Left lung (tissue), 10 donors: Measurements from ENCODE around the gene COQ4. TPM values are rescaled to one million over a fixed set of nuclear protein-coding genes. Genes with fewer than 3 reads are reported as not detected.
"Not testable (repeated sequence)": the region's sequence is repeated elsewhere in the genome, so short reads cannot be mapped to it uniquely, and the experiment has no call there.

ENCODE experiments used
- ATAC-seq: fragments of 200-7000 bp; cut with Tn5 transposase; one replicate; pipeline ENCODE4 v1.9.1; 2020; ENCODE audit warnings: moderate library complexity
- DNase-seq, 4 donors: peaks; one replicate each; pipeline ENCODE4 v3.0.0-alpha.2; 2013 to 2020
- H3K27ac ChIP-seq, 2 donors: fragments of 200-600 bp; sonication (generic) in 1 of 2; one replicate each; pipeline versions ENCODE4 v1.5.0 to v1.8.0; 2020 to 2021
- H3K27me3 ChIP-seq, 2 donors: fragments of 200-600 bp; sonication (generic) in 1 of 2; one replicate each; pipeline versions ENCODE4 v1.5.0 to v1.8.0; 2020 to 2021
- H3K36me3 ChIP-seq, 2 donors: fragments of 200-600 bp; sonication (generic) in 1 of 2; one replicate each; pipeline versions ENCODE4 v1.5.0 to v1.8.0; 2020 to 2021
- H3K4me1 ChIP-seq, 2 donors: fragments of 200-600 bp; one replicate each; pipeline ENCODE4 v1.8.0; 2021
- H3K4me3 ChIP-seq, 2 donors: fragments of 200-600 bp; sonication (generic) in 1 of 2; one replicate each; pipeline versions ENCODE4 v1.5.0 to v1.8.0; 2020 to 2021; ENCODE audit warnings: mild to moderate bottlenecking in 1 of 2
- H3K9me3 ChIP-seq, 2 donors: fragments of 200-600 bp; sonication (generic) in 1 of 2; one replicate each; pipeline versions ENCODE4 v1.5.0 to v1.8.0; 2020 to 2021
- CTCF ChIP-seq, 2 donors: fragments of 200-600 bp; sonication (generic) in 1 of 2; IDR thresholded peaks; one replicate each; pipeline versions ENCODE4 v1.5.0 to v1.8.0; 2021; ENCODE audit warnings: antibody characterized with exemption in 2 of 2
- intact Hi-C, 2 donors: fragments of 100-400 bp; cut with DNase I; formaldehyde crosslinking; loops; one replicate each; pipeline versions ENCODE4 v1.11.2 to v1.14.2; 2022
- polyA plus RNA-seq, 6 donors: library from polyadenylated mRNA; unstranded; fragments of 120-200 nt; gene quantifications; one replicate each; pipeline ENCODE4 v1.2.1, GENCODE V29; 2013; ENCODE audit not compliant: insufficient read length in 6 of 6
- total RNA-seq, 2 donors: library from RNA; stranded (reverse); fragmentation: NEBNext Ultra II Directional; extraction: Animal tissue kit (Norgen Biotek cat#: 25700); gene quantifications; one replicate each; pipeline ENCODE4 v1.2.1, GENCODE V29; 2021
- donor health status: DM: no; HTN: yes; CAD: no.
- donor health status: DM: no; HTN: no; CAD: no.

Gene COQ4
- total and polyA plus RNA-seq, 8 donors = 35.5 to 77.1 (median 61.4) TPM

- H3K4me1 ChIP-seq = peaks cover 0 to 10% of the 10 kb centered on the region in 2 donors
- ATAC-seq = no peak
- no peak for TF ChIP-seq CTCF (IDR thresholded peaks at IDR 0.05)
- no peaks in the 10 kb centered on the region for H3K9me3 ChIP-seq
- DNase-seq = no peak
- peaks cover 0 to 23% of the 10 kb centered on the region in 2 donors for H3K36me3 ChIP-seq
- H3K27ac ChIP-seq = no peak overlapping the region
- H3K27me3 ChIP-seq = no peaks in the 10 kb centered on the region
- intact Hi-C loops = no loop called here
- H3K4me3 ChIP-seq = no peak overlapping the region
Observed at GRCh38 chr9:128335914-128336313, 13.3 kb downstream of the COQ4 start.

- no peak for TF ChIP-seq CTCF (IDR thresholded peaks at IDR 0.05)
Observed at GRCh38 chr9:128337936-128338335, 15.3 kb downstream of the COQ4 start.

GRCh38 chr9:128338852-128339614 lies 16.4 kb downstream of the COQ4 start:
- ATAC-seq, H3K27me3 ChIP-seq, H3K4me3 ChIP-seq, H3K9me3 ChIP-seq, intact Hi-C loops, DNase-seq: not testable (repeated sequence)
- H3K4me1 ChIP-seq = peaks cover 8 to 21% of the 10 kb centered on the region in 2 donors
- H3K36me3 ChIP-seq = peaks cover 0 to 16% of the 10 kb centered on the region in 2 donors
- H3K27ac ChIP-seq = peak overlapping the region in 1 of 2 donors; percentile 85

More at GRCh38 chr9:128337936-128338335, 15.3 kb downstream of the COQ4 start:
- peaks cover 8 to 21% of the 10 kb centered on the region in 2 donors for H3K4me1 ChIP-seq
- no peaks in the 10 kb centered on the region for H3K27me3 ChIP-seq
- DNase-seq (no peak), ATAC-seq (no peak)
- intact Hi-C loops = no loop called here
- no peak overlapping the region for H3K27ac ChIP-seq
- H3K4me3 ChIP-seq = no peak overlapping the region
- peaks cover 0 to 16% of the 10 kb centered on the region in 2 donors for H3K36me3 ChIP-seq
- H3K9me3 ChIP-seq = no peaks in the 10 kb centered on the region

- Histone ChIP-seq H3K27me3 (no peaks in the 10 kb centered on the region), H3K4me1 (peaks cover 8 to 21% of the 10 kb centered on the region in 2 donors), H3K4me3 (peak within 1 kb of the TSS; percentile 75 to 82), H3K9me3 (no peaks in the 10 kb centered on the region), H3K27ac (peak within 1 kb of the TSS; percentile 75 to 85), H3K36me3 (peaks cover 0 to 22% of the 10 kb centered on the region in 2 donors)
- TF ChIP-seq CTCF (IDR thresholded peaks at IDR 0.05) = no peak
- intact Hi-C loops = no loop called here
- ATAC-seq = peak; percentile 94
- peak in 3 of 4 donors; percentile 81 to 96 (median 85) for DNase-seq
Observed at GRCh38 chr9:128339761-128340690, 17.4 kb downstream of the COQ4 start, which contains the start of gene SLC27A4. TSS of gene SLC27A4 (plus strand) at chr9:128340527. CDS start at chr9:128343133, 2,606 bp downstream.

GRCh38 chr9:128340691-128341434 lies 18.2 kb downstream of the COQ4 start:
- H3K27me3 ChIP-seq = no peaks in the 10 kb centered on the region
- intact Hi-C loops = no loop called here
- ATAC-seq (peak; percentile 22), DNase-seq (no peak)
- H3K36me3 ChIP-seq = peaks cover 0 to 30% of the 10 kb centered on the region in 2 donors
- H3K4me3 ChIP-seq = peak overlapping the region; percentile 75 to 82
- H3K4me1 ChIP-seq = peaks cover 8 to 21% of the 10 kb centered on the region in 2 donors
- H3K27ac ChIP-seq = peak overlapping the region; percentile 53 to 85
- TF ChIP-seq CTCF (IDR thresholded peaks at IDR 0.05) = no peak
- no peaks in the 10 kb centered on the region for H3K9me3 ChIP-seq
